ENCODE measurements around the gene PDP2. TPM values are rescaled to one million over a fixed set of nuclear protein-coding genes. Genes with fewer than 3 reads are reported as not detected.
A peak's percentile ranks its signal among the peaks of the same experiment; 100 is the strongest.

The PDP2 gene
- total RNA-seq, 1 donor from 2014 or later: 16.1 TPM

DNA sequence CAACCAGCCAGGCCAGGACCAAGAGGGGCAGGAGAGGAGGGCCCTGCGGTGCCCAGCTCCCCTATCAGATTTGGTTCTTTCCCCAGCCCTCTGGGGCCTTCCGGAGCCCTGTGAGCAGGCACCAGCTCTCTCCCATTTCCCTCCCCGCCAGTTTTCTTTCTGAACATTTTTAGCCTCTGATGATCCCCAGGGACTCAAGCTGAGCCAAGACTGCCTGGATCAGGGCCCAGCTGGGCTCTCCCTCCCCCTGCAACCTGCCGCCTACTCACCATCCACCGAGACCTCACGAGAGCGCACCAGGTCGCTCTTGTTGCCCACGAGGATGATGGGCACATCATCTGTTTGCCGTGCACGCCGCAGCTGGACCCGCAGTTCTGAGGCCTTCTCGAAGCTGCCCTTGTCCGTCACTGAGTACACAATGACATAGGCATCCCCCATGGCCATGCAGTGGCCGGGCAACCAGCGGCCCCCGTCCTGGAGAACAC is 43.0 kb downstream of the PDP2 start:
- no peak for TF ChIP-seq CTCF (conservative IDR thresholded peaks at IDR 0.05)
- H3K36me3 Mint-ChIP-seq: peaks cover 3% of the 10 kb centered on the region
- H3K27me3 Mint-ChIP-seq: peaks cover 69% of the 10 kb centered on the region
- no peak overlapping the region for H3K4me3 Mint-ChIP-seq
- H3K27ac Mint-ChIP-seq: no peak overlapping the region
- no peak for DNase-seq (ENCODE audit: extremely low spot score, unreplicated experiment)
- no peaks in the 10 kb centered on the region for H3K4me1 Mint-ChIP-seq (ENCODE audit: unreplicated experiment)
- H3K9me3 Mint-ChIP-seq: no peaks in the 10 kb centered on the region

- peaks cover 3% of the 10 kb centered on the region for H3K36me3 Mint-ChIP-seq
- no peak for TF ChIP-seq CTCF (conservative IDR thresholded peaks at IDR 0.05)
- no peaks in the 10 kb centered on the region for H3K9me3 Mint-ChIP-seq
- no peaks in the 10 kb centered on the region for H3K4me1 Mint-ChIP-seq (ENCODE audit: unreplicated experiment)
- no peak overlapping the region for H3K27ac Mint-ChIP-seq
- H3K4me3 Mint-ChIP-seq: no peak overlapping the region
- H3K27me3 Mint-ChIP-seq: peaks cover 69% of the 10 kb centered on the region
- no peak for DNase-seq (ENCODE audit: extremely low spot score, unreplicated experiment)
Measured at GRCh38 chr16:66923866-66924265, 43.6 kb downstream of the PDP2 start.

DNA sequence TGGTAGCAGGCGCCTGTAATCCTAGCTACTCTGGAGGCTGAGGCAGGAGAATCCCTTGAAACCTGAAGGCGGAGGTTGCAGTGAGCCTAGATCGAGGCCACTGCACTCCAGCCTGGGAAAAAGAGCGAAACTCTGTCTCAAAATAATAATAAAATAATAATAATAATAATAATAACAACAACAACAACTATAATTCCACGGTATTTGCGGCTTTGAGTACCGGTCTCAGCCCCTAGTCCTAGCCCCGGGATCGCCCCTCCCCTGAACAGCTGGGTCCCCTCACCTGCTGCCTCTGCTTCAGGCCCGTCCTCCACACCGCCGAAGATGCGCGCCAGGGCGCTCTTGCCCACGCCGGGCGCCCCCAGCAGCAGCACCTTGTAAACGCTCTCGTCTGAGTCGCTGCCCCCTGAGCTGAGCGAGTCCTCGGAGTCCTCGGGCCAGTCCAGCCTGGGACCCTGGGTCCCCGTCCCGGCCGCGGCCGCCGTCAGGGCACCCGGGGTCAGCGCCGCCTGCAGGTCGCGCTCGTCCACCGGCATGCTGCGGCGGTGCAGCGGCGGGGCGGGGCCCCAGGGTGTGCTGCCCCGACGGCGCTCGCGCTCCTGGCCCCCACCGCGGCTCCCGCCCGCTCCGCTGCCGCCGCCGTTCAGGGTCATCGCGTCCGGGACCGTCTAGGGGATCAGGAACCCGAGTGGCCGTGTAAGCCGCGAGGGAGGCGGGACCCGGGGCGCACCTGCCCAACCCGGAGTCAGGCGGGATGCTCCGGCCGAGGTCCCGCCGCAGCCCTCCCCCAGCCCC is 44.4 kb downstream of the PDP2 start:
- Mint-ChIP-seq H3K27me3 (peaks cover 64% of the 10 kb centered on the region), H3K4me3 (no peak overlapping the region)

GRCh38 chr16:66925322-66925840 is 45.1 kb downstream of the PDP2 start, which contains the start of gene RRAD:
RRAD (minus strand) TSS chr16:66925535; CDS start chr16:66925179, 356 bp downstream.
- H3K27ac Mint-ChIP-seq: no peak within 1 kb of the TSS
- peaks cover 3% of the 10 kb centered on the region for H3K36me3 Mint-ChIP-seq
- peaks cover 59% of the 10 kb centered on the region for H3K27me3 Mint-ChIP-seq
- TF ChIP-seq CTCF (conservative IDR thresholded peaks at IDR 0.05): no peak
- DNase-seq (ENCODE audit: extremely low spot score, unreplicated experiment): no peak
- H3K4me1 Mint-ChIP-seq (ENCODE audit: unreplicated experiment): no peaks in the 10 kb centered on the region
- peak within 1 kb of the TSS; percentile 79 for H3K4me3 Mint-ChIP-seq
- no peaks in the 10 kb centered on the region for H3K9me3 Mint-ChIP-seq

More for the DNA sequence above, 44.4 kb downstream of the PDP2 start:
- TF ChIP-seq CTCF (conservative IDR thresholded peaks at IDR 0.05): peak; percentile 63
- no peaks in the 10 kb centered on the region for H3K4me1 Mint-ChIP-seq (ENCODE audit: unreplicated experiment)
- H3K27ac Mint-ChIP-seq: no peak overlapping the region
- DNase-seq (ENCODE audit: extremely low spot score, unreplicated experiment): no peak
- no peaks in the 10 kb centered on the region for H3K9me3 Mint-ChIP-seq
- peaks cover 3% of the 10 kb centered on the region for H3K36me3 Mint-ChIP-seq

- Mint-ChIP-seq H3K9me3 (no peaks in the 10 kb centered on the region), H3K4me1 (ENCODE audit: unreplicated experiment) (no peaks in the 10 kb centered on the region), H3K4me3 (peak overlapping the region; percentile 22), H3K27me3 (peaks cover 52% of the 10 kb centered on the region), H3K27ac (no peak overlapping the region), H3K36me3 (peaks cover 3% of the 10 kb centered on the region)
- no peak for TF ChIP-seq CTCF (conservative IDR thresholded peaks at IDR 0.05)
- DNase-seq (ENCODE audit: extremely low spot score, unreplicated experiment): no peak
Measured at GRCh38 chr16:66926171-66926947, 46.0 kb downstream of the PDP2 start.
